A673 (cell line): ENCODE data around the gene CAPN2. TPM values are rescaled to one million over a fixed set of nuclear protein-coding genes. Genes with fewer than 3 reads are reported as not detected.

ENCODE experiments used
- BruUV-seq: library from RNA; stranded (reverse); fragments of 400-500 nt; replicated peaks from 2 replicates; lab custom pipeline; 2021; lab: Mats Ljungman, UMichigan
- CTCF ChIA-PET: fragments of 300-600 bp; sonication (Branson Sonifier 250); formaldehyde crosslinking; loops from one replicate; lab custom pipeline; 2022; ENCODE audit warnings: antibody characterized with exemption; lab: Charles Lee
- POLR2A ChIA-PET: fragments of 300-600 bp; sonication (Branson Sonifier 250); formaldehyde crosslinking; loops from one replicate; lab custom pipeline; 2022; ENCODE audit warnings: antibody characterized with exemption; ENCODE audit not compliant: low non-redundant PET; lab: Charles Lee
- DNase-seq: peaks from one replicate; pipeline ENCODE4 v3.0.0-alpha.2; 2015; ENCODE audit warnings: low spot score
- H3K27ac ChIP-seq: fragments of 200-600 bp; sonication (generic); 2 replicates; pipeline ENCODE4 v1.5.1; 2016; ENCODE audit warnings: mixed run types, low read depth, mild to moderate bottlenecking, mixed read lengths, antibody characterized with exemption, low read length; ENCODE audit not compliant: poor library complexity, severe bottlenecking
- H3K27me3 ChIP-seq: fragments of 200-600 bp; sonication (generic); replicated peaks from 2 replicates; pipeline ENCODE4 v1.6.1; 2017; ENCODE audit warnings: mixed run types, low read depth, mild to moderate bottlenecking, mixed read lengths, antibody characterized with exemption, low read length; ENCODE audit not compliant: insufficient read depth, poor library complexity
- H3K36me3 ChIP-seq: fragments of 200-600 bp; sonication (generic); 2 replicates; pipeline ENCODE4 v1.6.1; 2016; ENCODE audit warnings: mixed run types, mild to moderate bottlenecking, mixed read lengths, antibody characterized with exemption, low read length; ENCODE audit not compliant: insufficient read depth, poor library complexity, severe bottlenecking
- H3K4me1 ChIP-seq: fragments of 200-600 bp; sonication (generic); 2 replicates; pipeline ENCODE4 v1.6.1; 2017; ENCODE audit warnings: mixed run types, mild to moderate bottlenecking, mixed read lengths, antibody characterized with exemption, low read length; ENCODE audit not compliant: insufficient read depth, poor library complexity, severe bottlenecking
- H3K4me3 ChIP-seq: fragments of 200-600 bp; sonication (generic); 2 replicates; pipeline ENCODE4 v1.5.1; 2016; ENCODE audit warnings: low read depth, mixed run types, mild to moderate bottlenecking, mixed read lengths, low read length; ENCODE audit not compliant: poor library complexity, severe bottlenecking
- H3K9me3 ChIP-seq: fragments of 200-600 bp; sonication (generic); 2 replicates; pipeline ENCODE4 v1.6.1; 2016; ENCODE audit warnings: mixed run types, low read depth, mild to moderate bottlenecking, mixed read lengths, antibody characterized with exemption, low read length; ENCODE audit not compliant: poor library complexity, severe bottlenecking
- CTCF ChIP-seq: fragments of 300-800, 200-600 bp; sonication (generic); conservative IDR thresholded peaks from 2 replicates; pipeline ENCODE4 v1.5.1; 2017; ENCODE audit warnings: low read depth, mild to moderate bottlenecking, antibody characterized with exemption, low read length, moderate library complexity, mixed read lengths
- EZH2 ChIP-seq: fragments of 200-600 bp; sonication (generic); IDR thresholded peaks from 2 replicates; pipeline ENCODE4 v1.6.1; 2017; ENCODE audit warnings: borderline replicate concordance, low read depth, mild to moderate bottlenecking, mixed read lengths, antibody characterized with exemption, low read length; ENCODE audit not compliant: poor library complexity, severe bottlenecking
- intact Hi-C: fragments of 100-400 bp; cut with micrococcal nuclease; formaldehyde crosslinking; loops from one replicate; pipeline ENCODE4 v1.10.0; 2022; ENCODE audit not compliant: unreplicated experiment
- total RNA-seq: library from RNA; stranded (reverse); gene quantifications from 2 replicates; pipeline ENCODE4 v1.2.3, GENCODE V29; 2021

The CAPN2 gene
- total RNA-seq, 1 experiment from 2014 or later: 137 TPM

- DNase-seq: no peak
- ChIA-PET POLR2A (no interaction called here), CTCF (no interaction called here)
- Histone ChIP-seq H3K36me3 (no peaks in the 10 kb centered on the region), H3K27me3 (peaks cover 6% of the 10 kb centered on the region), H3K4me1 (no peaks in the 10 kb centered on the region), H3K9me3 (no peaks in the 10 kb centered on the region), H3K4me3 (no peak overlapping the region), H3K27ac (no peak overlapping the region)
- intact Hi-C loops: loop anchor here (1.0 to 10.0 kb wide), 4 partner anchors 153 to 950 kb away; partner anchors contain the start of gene FAM177B
- BruUV-seq: no TSS peak
- no peak for TF ChIP-seq EZH2
- 0 out of 2 replicates have a peak, but pooled peaks have one; percentile 9 for TF ChIP-seq CTCF
Measured at GRCh38 chr1:223684488-223684792, 27.9 kb upstream of the CAPN2 start.

- BruUV-seq: no TSS peak
- H3K9me3 ChIP-seq: no peaks in the 10 kb centered on the region
- intact Hi-C loops: no loop called here
- no peak overlapping the region for H3K4me3 ChIP-seq
- H3K4me1 ChIP-seq: no peaks in the 10 kb centered on the region
- ChIA-PET CTCF (no interaction called here), POLR2A (no interaction called here)
- DNase-seq: no peak
- no peak overlapping the region for H3K27ac ChIP-seq
- peaks cover 6% of the 10 kb centered on the region for H3K27me3 ChIP-seq
- H3K36me3 ChIP-seq: no peaks in the 10 kb centered on the region
- no peak for TF ChIP-seq CTCF
- no peak for TF ChIP-seq EZH2
Measured at GRCh38 chr1:223691121-223691520, 21.2 kb upstream of the CAPN2 start.

DNA sequence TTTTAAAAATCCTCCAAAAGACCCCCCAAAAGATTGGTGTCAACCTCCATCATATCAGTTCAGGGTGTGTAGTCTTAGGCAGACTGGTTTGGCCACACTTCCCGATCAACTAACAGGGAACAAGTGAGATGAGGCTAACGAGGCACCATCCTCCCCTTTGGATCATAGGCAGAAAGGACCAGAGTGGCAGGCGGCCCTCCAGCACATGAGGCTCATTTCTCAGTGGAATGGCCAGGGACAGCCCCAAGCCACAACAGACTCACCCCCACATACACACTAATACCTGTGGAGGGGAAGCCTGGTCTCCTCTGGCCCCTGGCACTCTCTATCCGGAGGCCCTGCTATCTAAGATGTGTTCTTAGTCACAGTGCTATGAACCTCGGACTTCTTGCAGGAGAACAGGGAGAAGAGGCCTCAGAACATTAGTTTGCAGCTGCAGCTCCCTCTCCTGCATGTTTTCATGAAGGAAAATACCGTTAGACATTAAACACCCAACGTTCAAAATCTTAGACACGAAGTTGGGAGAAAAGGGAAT lies 17.3 kb upstream of the CAPN2 start:
- no peak for DNase-seq
- BruUV-seq: no TSS peak
- TF ChIP-seq EZH2 (no peak), CTCF (no peak)
- Histone ChIP-seq H3K9me3 (no peaks in the 10 kb centered on the region), H3K4me3 (no peak overlapping the region), H3K27ac (no peak overlapping the region), H3K36me3 (no peaks in the 10 kb centered on the region), H3K27me3 (no peaks in the 10 kb centered on the region), H3K4me1 (no peaks in the 10 kb centered on the region)
- intact Hi-C loops: loop anchor here (5.0 kb wide), 3 partner anchors 412 to 1227 kb away; no protein-coding TSS in a partner anchor
- CTCF ChIA-PET: no interaction called here
- POLR2A ChIA-PET: no interaction called here
